ENCODE measurements around the gene NPAS1.

DNA sequence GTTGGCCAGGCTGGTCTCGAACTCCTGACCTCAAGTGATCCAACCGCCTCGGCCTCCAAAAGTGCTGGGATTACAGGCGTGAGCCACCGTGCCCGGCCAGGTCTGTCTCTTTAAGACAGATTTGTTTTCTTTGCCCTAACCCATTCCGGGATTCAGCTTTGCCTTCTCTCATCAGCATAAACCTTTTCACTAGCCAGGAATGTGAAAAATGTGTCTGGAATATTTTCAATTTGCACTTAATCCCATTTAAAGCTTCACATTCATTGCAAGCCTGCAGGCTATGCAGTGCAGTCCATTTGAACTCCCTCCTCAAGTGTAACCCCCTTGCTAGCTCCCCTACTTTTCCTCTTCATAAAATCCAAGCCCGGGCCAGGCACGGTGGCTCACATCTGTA is 29.7 kb downstream of the NPAS1 start:
- TF ChIP-seq, protein P1, sequence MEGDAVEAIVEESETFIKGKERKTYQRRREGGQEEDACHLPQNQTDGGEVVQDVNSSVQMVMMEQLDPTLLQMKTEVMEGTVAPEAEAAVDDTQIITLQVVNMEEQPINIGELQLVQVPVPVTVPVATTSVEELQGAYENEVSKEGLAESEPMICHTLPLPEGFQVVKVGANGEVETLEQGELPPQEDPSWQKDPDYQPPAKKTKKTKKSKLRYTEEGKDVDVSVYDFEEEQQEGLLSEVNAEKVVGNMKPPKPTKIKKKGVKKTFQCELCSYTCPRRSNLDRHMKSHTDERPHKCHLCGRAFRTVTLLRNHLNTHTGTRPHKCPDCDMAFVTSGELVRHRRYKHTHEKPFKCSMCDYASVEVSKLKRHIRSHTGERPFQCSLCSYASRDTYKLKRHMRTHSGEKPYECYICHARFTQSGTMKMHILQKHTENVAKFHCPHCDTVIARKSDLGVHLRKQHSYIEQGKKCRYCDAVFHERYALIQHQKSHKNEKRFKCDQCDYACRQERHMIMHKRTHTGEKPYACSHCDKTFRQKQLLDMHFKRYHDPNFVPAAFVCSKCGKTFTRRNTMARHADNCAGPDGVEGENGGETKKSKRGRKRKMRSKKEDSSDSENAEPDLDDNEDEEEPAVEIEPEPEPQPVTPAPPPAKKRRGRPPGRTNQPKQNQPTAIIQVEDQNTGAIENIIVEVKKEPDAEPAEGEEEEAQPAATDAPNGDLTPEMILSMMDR (IDR thresholded peaks at IDR 0.05; ENCODE audit: low read depth, low read length) = no peak
- TF ChIP-seq EZH2phosphoT487 (IDR thresholded peaks at IDR 0.05; ENCODE audit: low read depth) = no peak

Measured in OCI-LY3 (cell line).